UCSD-AML1 (cell line): ENCODE results near the gene MRPL19.

Experiments used
- DNase-seq: peaks from one replicate; lab custom pipeline; 2025; ENCODE audit not compliant: unreplicated experiment; lab: John Stamatoyannopoulos, UW

The MRPL19 gene

DNA sequence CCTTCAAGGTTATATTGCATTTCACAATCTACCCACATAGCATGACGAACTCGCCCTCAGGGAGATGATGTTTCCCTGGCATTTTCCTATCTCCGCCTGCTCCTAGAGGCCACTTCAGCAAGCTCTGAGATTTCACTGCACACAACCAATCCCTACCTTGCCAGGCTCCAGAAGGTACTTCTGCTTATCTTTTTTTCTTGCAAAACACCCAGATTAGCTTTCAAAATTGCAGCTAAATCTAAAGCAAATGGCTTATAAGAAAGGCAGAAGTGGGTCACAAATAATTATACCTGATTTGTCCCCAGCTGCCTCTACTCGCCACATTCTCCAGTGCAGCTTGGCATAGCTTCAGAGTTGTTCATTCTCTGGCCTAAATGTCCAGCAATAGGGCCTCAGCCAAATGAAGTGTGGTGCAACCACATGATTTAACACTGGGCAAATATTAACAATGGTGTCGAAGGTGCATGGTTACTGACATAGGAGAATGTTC is 32.4 kb upstream of the MRPL19 start:
- no peak for DNase-seq

DNA sequence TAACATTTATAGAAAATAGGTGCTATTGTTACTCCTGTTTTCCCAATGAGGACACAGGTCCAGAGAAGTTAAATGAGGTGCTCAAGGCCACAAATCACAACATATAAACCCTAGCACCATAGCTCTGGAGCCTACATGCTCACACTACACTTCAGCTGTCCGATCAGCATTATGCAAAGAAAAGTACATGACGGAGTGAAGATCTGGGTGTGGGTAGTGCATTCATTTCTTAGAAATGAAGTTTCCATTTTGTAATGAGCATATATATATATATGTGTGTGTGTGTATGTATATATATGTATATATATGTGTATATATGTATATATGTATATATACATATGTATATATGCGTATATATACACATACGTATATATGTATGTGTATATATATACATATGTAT is 30.2 kb upstream of the MRPL19 start:
- no peak for DNase-seq

DNA sequence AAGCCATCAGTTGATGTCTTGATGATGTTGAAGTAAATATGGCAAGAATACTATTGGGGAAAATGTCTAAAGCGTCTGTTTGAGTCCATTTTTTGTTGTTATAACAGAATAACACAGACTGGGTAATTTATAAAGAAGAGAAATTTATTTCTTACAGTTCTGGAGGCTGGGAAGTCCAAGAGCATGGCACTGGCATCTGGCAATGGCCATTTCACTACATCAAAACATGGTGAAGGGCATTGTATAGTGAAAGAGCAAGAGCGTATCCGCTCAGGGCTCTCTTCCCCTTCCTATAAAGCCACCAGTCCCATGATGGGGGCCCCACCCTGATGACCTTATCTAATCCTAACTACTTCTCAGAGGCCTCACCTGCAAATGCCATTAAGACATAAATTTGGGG is 29.6 kb upstream of the MRPL19 start:
- no peak for DNase-seq

DNA sequence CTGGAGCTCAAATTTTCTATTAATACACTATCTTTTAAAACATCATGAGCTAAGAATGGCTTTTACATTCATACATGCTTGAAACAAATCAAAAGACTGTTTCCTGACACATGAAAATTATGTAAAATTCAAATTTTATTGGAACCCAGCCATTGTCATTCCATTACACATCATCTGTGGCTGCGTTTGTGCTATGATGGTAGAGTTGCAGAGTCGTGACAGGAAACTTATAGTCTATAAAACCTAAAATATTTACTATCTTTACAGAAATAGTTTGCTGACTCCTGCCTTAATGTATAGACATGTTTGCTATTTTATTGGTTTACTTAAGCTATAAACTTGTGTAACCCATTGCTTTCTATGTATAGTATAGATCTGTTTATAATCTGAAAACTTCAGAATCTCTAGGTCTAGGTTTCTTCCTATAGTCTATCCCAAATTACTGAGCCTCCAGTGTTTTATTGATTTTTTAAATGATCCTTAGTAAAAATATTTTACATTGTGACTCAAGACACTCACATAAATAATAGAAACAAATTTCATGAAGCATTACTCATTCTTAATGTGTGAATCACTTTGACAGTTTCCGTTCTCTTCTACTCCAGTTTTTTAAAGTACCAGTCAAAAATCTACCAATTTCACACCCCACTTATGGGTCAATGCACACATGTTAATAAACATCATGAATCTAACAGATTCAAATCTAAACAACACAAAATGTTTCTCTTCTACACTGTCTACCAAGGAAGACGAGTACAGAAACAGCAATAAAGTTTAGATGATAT is 26.4 kb upstream of the MRPL19 start:
- DNase-seq = no peak

DNA sequence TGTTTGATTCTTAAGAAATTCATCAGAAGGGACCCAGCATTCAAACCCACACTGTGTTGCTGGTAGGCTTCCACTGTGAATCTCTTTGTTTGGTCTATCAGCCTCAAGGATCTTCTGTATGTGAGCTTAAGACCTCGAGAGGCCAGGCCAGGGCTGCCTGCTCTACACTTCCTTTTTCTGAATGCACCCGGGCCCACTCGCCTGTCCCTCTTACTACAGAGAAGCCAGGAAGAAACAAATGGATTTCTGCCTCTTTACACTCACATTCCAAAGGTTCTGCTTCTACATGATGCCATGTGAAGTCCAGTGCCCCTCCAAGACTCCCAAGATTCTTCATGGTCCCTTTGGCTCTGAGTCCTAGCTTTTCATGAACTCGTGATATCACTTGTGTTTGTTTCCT is 25.4 kb upstream of the MRPL19 start:
- no peak for DNase-seq

DNA sequence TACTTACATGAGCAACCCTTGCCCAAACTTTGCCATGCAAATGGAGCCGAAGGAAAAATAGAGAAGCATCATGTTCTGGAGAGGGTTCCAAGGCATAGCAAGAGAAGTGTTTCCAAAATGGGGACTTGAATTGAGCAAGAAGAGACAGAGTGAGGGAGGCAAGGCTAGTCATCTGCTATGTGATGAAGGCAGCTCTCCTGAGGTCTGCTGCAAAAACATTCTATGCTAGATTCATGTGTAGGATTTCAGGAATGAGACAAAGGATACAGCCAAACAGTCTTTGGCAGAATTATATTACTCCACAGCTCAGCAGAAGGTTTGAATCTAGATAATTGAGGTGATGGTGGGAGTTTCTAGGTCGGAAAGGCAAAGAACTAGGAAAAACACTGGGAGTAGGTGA is 24.1 kb upstream of the MRPL19 start:
- DNase-seq = no peak

DNA sequence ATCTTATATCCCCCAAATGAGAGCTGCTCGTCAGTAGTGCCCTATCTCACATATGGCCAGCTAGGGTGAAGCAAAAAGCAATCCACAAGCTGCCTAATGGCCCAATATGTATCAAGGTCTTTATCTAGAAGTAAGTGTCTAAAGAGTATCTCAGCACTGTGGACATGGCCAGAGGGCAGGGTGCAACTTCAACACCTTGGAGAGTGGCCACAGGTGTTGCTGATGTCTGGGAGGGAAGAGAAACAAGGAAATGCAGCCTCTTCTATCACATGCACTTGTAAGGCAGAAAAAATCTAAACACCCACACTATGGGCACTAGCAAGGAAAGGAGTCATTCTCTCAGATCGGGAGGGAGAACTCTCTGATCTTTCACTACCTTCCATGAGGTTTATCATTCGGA is 23.7 kb upstream of the MRPL19 start:
- DNase-seq = no peak

DNA sequence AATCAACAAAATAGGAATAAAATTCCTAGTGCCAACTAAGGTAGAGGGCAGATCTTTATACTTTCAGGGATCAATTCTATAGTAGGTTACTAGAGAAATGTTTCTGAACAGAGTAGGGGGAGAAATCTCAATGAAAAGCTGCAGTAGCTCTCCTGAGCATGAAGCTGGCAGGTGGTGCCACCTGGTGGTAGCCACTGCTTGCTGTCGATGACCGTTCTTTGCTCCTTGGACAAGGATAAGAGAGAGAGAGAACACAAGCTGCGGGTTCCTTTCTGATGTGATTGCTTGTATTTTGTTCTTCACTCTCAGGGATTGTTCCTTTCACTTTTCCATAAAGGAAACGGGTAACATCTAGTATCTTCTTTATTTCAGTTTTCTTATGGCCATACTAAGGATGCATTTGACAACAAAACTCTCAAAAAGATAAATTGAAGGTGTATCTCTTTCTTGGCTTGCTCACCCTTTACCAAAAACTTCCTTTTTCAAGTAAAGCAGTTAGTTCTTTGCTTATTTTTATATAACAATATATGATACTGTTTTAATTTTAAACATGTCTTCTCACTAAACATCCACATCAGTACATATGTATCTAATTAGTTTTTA is 18.6 kb upstream of the MRPL19 start:
- DNase-seq = peak; percentile 47

DNA sequence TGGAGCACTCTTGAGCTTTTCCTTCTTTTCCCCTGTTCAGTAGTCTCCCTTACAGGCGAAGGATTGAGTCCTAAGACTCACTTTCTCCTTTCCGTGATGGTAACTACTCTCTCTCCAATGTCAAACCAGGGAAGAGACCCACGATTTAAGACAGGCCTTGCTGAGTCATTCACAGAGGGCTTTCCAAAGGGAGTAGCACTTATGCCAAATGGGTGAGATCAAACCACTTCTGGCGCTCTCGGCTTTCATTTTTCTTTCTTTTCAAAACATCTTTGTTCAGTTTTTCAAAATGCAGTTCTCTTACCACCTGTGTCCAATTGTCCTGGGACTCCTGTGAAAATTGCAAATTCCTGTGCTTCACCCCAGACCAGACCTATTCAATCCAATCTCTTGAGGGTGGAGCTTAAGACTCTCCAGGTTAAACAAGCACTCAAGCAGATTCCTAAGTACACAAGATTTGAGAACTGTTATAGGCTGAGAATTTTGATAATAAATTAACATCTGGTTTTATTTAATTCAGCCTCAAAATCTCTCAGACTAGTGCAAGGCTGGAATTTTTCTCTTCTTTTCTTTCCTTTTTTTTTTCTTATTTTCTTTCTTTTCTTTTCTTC is 14.4 kb upstream of the MRPL19 start:
- no peak for DNase-seq

DNA sequence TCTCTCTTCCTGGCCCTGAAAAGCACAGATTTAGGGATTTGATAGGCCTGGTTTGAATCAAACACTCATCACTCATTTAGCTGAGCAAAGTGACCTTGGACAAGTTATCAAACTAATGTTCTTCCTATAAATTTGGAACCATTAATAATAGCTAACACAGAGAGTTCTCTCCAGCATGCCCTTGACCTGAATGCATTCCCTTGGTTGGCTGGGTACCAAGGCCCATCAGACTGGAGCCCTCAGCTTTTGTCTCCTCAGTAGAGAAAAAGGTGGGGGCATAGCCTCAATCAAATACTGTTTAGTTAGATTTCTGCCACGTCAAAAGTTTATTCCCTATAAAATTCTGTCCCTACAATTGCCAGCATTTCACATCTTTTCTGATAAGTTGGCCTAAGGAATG is 13.8 kb upstream of the MRPL19 start:
- no peak for DNase-seq

DNA sequence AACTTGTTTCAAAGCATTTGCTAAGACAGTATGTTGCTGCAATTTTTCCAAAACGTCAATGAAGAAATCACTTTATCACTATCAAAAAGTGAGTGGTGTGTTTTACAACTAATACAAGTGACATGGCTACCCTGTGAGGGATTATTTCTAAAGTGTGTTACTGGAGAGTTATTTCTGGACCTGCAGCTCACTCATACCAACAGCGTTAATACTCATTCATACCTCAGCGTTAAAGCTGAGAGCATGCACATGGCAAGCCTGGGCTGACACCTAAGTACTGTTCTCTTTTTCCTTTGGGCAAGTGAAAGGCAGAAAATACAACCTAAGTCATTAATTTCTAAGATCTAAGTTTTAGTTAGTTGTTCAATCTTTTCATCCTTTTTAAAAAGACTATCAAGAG is 13.0 kb upstream of the MRPL19 start:
- DNase-seq = no peak

DNA sequence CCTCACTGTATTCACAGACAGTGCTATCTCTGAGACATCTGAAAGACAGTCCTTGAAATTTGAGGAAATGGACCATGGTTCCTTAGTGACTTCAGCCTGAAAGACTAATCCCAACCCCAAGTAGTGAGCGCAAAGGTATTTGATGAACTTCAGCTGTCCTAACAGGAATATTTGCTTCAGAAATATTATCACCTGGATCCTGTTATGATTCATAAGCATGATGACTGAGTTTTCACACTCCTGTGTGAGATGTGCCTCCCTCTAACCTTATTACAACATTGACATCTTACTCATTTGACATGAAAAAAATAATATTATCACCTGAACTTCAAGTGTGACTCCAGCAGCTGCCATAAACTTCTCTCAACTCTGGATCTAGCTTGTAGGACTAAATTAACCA is 11.6 kb upstream of the MRPL19 start:
- DNase-seq = no peak

DNA sequence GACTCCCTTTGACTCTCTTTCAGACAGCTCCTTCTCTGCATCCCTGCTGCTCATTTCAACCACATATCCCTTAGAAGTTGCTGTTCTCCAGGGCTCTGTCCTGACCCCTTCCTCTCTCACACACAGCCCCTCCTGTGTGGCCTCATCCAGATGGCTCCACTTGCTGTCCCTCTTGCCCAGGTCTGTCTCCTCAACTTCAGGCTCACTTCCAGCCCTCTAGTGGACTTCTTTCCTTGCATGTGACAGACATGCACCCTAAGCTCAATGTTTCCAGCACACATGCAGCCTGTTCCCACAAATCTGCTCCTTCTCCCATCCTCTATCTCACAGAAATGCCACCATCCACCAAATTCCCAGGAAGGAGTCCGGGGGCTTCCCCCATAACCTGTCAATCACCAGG is 9.0 kb upstream of the MRPL19 start:
- DNase-seq = no peak

DNA sequence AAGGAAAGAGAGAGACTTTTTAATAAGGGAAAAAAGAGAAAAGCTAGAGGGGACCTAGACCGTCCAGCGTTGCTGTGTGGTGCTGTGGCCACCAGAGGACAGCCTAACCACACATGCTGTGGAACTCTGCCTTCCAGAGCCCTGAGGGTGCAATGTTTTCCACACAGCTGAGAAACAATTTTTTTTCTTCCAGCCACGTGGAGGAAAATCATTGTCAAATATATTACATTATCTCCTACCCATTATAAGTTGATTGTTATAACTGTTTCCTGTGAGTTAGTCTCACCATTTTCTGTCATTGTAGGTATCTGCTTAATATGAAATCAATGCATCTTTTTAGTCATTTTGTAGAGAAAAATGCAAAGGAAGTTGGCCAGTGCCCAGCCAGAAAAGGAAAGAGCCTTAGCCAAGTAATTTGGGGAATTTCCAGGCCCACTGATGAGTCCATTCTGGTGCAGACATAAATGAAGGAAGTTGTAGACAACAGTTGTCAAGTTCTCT is 5.9 kb upstream of the MRPL19 start:
- DNase-seq = peak; percentile 50

DNA sequence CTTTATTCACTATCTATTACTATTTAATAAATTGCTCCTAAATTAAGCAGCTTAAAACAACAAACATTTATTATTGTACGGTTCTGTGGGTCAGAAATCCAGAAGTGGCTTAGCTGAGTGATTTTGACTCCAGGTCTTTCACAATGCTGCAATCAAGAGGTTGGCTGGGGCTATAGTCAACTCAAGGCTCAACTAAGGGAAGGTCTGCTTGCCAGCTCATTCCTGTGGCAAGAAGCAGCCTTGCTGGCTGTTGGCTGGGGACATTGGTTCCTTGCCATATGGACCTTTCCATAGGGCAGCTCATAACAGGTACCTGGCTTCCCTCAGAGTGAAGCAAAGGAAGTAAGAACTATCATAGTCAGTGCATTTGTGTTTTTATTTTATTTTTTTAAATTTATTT is 5.0 kb upstream of the MRPL19 start:
- no peak for DNase-seq

DNA sequence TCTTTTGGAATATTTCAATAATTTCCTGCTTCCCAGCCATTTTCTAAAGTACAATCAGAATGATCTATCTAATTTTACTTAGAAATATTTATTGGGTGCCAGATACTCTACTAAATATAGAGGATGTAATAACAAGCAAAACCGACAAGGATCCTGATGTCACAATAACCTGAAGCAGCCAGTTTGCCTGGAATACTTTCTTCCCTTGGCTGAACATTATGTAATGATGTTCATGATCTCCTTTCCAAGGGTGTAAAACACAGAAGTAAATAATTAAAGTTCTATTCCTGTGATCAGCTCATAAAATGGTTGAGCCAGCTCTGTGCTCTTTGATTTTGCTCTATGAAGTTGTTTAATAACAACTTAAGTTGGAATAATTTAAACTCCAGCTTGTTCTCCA is 2.6 kb upstream of the MRPL19 start:
- DNase-seq = no peak

DNA sequence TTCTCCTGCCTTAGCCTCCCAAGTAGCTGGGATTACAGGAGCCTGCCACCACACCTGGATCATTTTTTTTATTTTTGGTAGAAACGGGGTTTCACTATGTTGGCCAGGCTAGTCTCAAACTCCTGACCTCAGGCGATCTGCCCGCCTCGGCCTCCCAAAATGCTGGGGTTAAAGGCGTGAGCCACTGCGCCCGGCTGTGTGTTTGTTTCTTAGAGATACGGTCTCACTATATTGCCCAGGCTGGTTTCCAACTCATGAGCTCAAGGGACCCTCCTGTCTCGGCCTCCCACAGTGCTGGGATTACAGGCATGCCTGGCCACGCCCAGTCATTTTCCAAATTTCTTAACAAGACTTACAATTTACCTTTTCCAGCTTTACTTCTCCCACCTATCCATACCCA is 940 bp upstream of the MRPL19 start:
- no peak for DNase-seq

DNA sequence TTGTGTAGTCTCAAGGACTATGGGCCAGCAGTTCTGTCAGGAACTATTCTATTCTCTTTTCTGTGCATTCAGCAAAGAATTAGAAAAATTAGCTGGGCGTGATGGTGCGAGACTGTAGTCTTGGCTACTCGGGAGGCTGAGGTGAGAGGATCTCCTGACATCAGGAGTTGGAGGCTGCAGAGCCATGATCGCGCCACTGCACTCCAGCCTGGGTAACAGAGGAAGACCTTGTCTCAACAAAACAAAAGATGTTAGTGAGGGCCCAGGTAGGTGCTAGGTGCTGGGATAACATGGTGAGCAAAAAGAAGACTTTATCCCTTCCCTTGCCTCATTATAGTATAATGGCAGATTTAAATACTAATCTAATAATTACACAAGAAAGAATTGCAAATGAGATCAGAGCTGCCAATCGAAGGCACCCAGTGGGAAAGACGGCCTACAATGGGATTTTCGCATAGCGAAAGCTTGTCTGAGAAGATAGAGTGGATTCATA is 447 bp upstream of the MRPL19 start:
- DNase-seq = no peak

DNA sequence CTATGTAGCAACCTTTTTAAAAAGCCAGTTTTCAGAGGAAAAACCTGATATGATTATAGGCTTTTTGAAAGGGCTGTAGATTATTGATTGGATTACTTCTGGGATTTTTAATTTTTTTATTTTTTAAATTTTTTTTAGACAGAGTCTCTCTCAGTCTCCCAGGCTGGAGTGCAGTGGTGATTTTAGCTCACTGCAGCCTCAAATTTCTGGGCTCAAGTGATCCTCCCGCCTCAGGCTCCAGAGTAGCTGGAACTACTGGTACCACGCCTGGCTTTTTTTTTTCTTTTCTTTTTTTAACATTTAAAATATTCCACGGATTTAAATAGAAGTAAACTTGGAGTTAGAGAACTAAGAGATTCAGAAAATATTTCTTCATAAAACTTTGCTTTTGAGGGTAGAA is 1.2 kb downstream of the MRPL19 start:
- no peak for DNase-seq

DNA sequence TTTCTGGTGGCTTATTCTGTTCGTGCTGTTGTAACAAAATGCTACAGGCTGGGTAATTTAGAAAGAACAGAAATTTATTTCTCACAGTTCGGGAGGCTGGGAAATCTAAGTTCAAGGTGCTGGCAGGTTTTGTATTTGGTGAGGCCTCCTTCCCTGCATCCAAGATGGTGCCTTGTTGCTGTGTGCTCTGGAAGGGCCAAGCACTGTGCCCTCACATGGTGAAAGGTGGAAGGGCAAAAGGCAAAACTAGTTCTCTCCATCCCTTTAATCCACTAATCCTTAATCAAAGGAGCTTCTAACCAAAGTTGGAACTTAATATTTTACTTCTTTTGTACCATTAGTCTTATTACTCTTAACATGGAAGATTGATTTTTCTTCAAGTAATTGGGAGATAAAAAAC is 7.4 kb downstream of the MRPL19 start:
- no peak for DNase-seq

DNA sequence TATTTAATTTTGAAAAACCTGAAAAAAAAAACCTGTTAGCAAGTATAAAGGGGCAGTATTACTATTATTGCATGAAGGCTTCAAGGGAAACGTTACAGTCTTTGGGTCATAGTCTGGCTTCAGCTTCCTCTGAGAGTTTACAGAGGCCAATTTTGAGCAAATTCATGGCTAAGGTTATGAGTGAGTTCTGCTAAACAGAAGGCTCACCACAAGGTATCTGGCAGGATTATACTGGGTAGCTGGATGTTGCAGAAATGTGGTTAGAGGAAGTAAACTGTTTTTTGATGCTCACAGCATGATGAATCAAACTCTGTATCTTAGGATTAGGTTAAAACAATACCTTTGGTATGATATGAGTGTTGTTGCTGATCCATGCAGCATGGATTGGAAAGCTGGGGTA is 9.3 kb downstream of the MRPL19 start:
- no peak for DNase-seq

DNA sequence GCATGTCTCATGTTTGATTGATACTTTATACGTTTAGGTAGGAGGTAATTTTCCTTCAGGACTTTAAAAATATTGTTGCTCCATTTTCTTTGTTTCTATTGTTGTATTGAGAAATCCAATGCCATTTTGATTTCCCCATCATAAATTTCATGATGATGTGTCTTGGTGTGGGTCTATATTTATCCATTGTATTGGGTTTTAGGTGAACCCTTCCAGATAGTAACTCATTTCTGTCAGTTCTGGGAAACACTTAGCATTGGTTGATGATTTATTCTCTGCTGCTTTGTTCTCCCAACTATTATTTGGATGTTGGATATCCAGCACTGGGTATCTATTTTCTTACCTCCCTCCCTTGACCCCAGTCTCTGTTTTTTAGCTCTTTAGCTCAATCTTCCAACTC is 10.0 kb downstream of the MRPL19 start:
- no peak for DNase-seq
